Ectodermal cell (in vitro differentiated cells): ENCODE data around the gene ERI3.
"Not testable (repeated sequence)": the region's sequence is repeated elsewhere in the genome, so short reads cannot be mapped to it uniquely, and the experiment has no call there.

Source experiments
- H3K27ac ChIP-seq: 2 replicates; pipeline ENCODE4 v1.7.0; 2013; ENCODE audit warnings: mild to moderate bottlenecking, low read depth, low read length; ENCODE audit not compliant: insufficient read depth, poor library complexity, severe bottlenecking
- H3K27me3 ChIP-seq: 2 replicates; pipeline ENCODE4 v1.7.0; 2013; ENCODE audit warnings: mild to moderate bottlenecking, low read length; ENCODE audit not compliant: insufficient read depth, control insufficient read depth, poor library complexity, severe bottlenecking
- H3K36me3 ChIP-seq: one replicate; pipeline ENCODE4 v1.7.0; 2013; ENCODE audit warnings: low read length; ENCODE audit not compliant: control insufficient read depth, insufficient read depth
- H3K4me1 ChIP-seq: one replicate; pipeline ENCODE4 v1.7.0; 2013; ENCODE audit warnings: low read length; ENCODE audit not compliant: control insufficient read depth, insufficient read depth
- H3K4me3 ChIP-seq: 2 replicates; pipeline ENCODE4 v1.7.0; 2013; ENCODE audit warnings: low read depth, low read length, control low read depth; ENCODE audit not compliant: insufficient read depth
- H3K9me3 ChIP-seq: 2 replicates; pipeline ENCODE4 v1.7.0; 2013; ENCODE audit warnings: mild to moderate bottlenecking, low read length, moderate library complexity; ENCODE audit not compliant: control insufficient read depth
- WGBS, 2 experiments: methylation state at CpG; one replicate each; pipeline ENCODE4 v1.1.7; 2013; ENCODE audit warnings: missing lambda C conversion rate in 2 of 2; 5-methylcytosine and 5-hydroxymethylcytosine counted together

ERI3 gene

DNA sequence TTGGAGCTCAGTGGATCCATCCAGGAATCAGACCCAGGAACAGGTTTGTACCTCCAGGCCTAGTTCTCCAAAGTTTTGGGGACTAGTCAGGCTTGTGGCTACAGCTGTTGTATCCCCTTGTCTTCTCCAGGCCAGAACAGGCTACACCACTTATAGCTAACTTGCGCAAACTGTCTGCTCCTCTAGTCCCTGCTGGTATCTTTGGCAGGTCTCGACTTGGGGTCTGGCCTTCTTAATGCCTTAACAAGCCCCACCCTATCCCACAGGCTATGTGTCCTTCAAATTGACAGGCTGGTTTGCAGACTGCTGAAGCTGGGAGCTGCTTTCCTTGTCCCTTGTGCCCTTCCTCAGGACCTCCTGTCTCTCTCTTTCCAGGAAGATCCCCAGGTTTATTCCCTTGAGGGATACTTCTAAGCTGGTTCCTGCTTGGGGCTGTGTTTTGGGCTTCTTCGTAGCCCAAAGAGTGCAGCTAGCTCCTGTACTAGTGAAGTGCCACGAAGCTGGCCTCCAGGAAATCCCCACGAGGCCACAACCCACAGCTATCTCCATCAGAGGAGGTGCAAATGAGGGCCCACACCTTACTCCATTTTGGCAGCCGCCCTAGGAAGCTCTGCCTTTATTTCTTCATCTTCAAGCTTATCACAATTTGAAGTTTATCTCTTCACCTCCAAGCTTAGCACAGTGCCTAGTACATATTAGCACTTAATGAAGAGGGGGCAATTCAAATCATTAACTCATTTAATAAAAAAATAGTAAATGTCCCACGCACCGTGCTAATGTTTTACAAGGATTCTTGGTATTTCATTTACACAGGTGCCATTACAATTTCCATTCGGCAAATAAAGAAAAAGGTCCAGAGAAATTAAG, 142.5 kb downstream of the ERI3 start:
- Histone ChIP-seq H3K36me3 (peaks cover 16% of the 10 kb centered on the region), H3K4me1 (peaks cover 4% of the 10 kb centered on the region), H3K27me3 (peaks cover 3% of the 10 kb centered on the region), H3K27ac (no peak overlapping the region), H3K4me3 (peak overlapping the region; percentile 68), H3K9me3 (no peaks in the 10 kb centered on the region)
- 76 to 79% methylated on average over 9 of the region's 9 CpGs for WGBS, 2 experiments

DNA sequence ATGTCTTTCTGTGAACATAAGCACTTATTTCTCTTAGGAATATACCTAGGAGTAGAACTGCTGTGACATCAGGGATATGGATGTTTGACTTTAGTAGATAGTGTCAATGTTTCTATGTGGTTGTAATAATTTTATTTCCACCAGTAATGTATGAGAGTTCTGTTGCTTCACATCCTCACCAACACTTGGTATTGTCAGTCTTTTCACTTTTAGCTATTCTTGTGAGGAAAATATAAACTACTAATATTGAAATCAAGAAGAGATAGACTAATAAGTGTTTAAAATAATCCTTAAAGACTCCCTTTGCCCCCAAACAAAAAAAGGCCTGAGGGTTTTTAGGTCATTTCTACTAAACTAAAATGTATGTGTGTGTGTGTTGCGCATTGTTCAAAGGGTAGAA, 144.5 kb downstream of the ERI3 start:
- Histone ChIP-seq H3K9me3 (no peaks in the 10 kb centered on the region), H3K27ac (no peak overlapping the region), H3K4me3 (no peak overlapping the region), H3K4me1 (peaks cover 4% of the 10 kb centered on the region), H3K27me3 (peaks cover 3% of the 10 kb centered on the region), H3K36me3 (peaks cover 3% of the 10 kb centered on the region)
- WGBS, 2 experiments, result 67 to 100% methylated on average over 1 of the region's 1 CpG

DNA sequence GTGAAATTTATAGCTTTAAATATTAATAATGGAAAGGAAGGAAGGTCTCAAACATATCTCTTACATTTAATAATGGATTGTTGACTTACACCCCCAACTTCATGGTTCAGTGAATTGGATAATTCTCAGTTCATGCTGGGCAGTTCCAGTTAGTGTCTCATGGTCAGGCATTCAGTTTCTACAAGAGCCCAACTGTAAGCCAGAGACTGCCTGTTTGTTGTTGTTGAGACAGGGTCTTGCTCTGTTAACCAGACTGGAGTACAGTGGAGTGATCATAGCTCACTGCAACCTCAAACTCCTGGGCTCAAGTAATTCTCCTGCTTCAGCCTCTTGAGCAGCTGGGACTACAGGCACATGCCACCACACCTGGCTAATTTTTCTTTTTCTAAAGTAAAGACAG, 146.8 kb downstream of the ERI3 start:
- Histone ChIP-seq H3K9me3 (no peaks in the 10 kb centered on the region), H3K4me1 (no peaks in the 10 kb centered on the region), H3K4me3 (no peak overlapping the region), H3K27me3 (peaks cover 3% of the 10 kb centered on the region), H3K27ac (no peak overlapping the region), H3K36me3 (no peaks in the 10 kb centered on the region)

DNA sequence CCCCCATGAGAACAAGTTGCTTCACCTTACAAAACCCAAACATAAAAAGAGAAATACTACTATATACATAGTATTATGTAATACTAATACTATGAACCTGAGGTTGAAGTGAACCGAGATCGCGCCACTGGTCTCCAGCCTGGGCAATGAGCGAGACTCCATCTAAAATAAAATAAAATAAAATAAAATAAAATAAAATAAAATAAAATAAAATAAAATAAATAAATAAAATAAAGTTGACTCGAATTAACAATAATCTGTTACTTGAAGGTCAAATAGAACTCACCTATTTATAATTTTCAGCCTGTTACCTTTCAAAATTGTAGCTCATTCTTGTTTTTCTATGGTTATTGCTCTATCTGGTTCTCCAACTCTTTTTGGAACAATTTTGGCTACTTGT, 148.5 kb downstream of the ERI3 start:
- WGBS, 2 experiments, result 83% methylated on average over 1 of the region's 5 CpGs; no CpG with 5 or more reads in 1 of the 2 experiments

DNA sequence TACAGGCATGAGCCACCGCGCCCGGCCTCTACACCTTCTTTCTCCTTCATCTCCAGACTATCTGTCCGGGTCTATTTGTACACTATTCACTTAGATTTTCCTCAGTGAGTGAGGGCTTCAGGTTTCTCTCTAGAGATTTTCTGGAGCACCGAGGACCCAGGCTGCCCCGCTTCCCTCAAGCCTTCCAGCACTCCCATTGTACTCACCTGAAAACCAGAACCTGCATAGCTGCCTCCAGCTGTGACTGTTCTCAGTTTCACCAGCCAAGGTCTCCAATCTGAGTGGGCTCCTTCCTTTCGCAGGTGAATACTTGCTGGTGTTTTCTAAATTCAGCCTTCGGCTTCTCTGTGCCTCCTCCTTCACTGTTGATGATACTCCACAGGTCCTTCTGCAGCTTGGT, 154.7 kb downstream of the ERI3 start:
- H3K9me3 ChIP-seq, result no peaks in the 10 kb centered on the region
- H3K4me1 ChIP-seq, result no peaks in the 10 kb centered on the region
- H3K36me3 ChIP-seq, result no peaks in the 10 kb centered on the region
- 85 to 92% methylated on average over 8 of the region's 8 CpGs for WGBS, 2 experiments
- H3K27me3 ChIP-seq, result no peaks in the 10 kb centered on the region
- H3K27ac ChIP-seq, result no peak overlapping the region
- no peak overlapping the region for H3K4me3 ChIP-seq

More for the DNA sequence above, 148.5 kb downstream of the ERI3 start:
- not testable (repeated sequence) for H3K9me3 ChIP-seq, H3K36me3 ChIP-seq, H3K4me1 ChIP-seq, H3K4me3 ChIP-seq, H3K27me3 ChIP-seq, H3K27ac ChIP-seq

DNA sequence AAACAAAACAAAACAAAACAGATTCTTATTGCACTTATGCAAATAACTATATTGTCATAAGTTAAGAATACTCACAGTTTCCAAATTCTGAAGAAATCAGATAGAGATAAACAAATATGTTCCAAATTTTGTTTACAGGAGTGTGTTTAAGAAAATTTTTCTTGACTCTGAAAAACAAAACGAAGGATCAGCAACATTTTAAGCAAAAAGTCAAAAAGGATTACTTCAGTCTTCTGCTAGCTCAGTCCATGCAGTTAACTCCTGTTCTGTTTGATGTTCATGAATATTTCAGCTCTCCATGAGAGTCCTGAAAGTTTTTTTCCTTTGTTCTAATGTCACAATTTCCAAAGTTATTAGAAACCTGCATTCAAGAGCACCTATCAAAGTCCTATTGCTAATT, 180.4 kb downstream of the ERI3 start:
- no peak overlapping the region for H3K27ac ChIP-seq
- H3K36me3 ChIP-seq, result no peaks in the 10 kb centered on the region
- H3K4me1 ChIP-seq, result no peaks in the 10 kb centered on the region
- 86 to 92% methylated on average over 1 of the region's 1 CpG for WGBS, 2 experiments
- no peaks in the 10 kb centered on the region for H3K27me3 ChIP-seq
- H3K9me3 ChIP-seq, result no peaks in the 10 kb centered on the region
- no peak overlapping the region for H3K4me3 ChIP-seq
